Epidermal melanocyte (primary cell): ENCODE measurements around the gene SCN1A.
"Not testable (repeated sequence)": the region's sequence is repeated elsewhere in the genome, so short reads cannot be mapped to it uniquely, and the experiment has no call there.

ENCODE experiments used
- DNase-seq: peaks from one replicate; pipeline ENCODE4 v3.0.0; 2011; ENCODE audit warnings: low spot score; ENCODE audit not compliant: insufficient read length

SCN1A gene

DNA sequence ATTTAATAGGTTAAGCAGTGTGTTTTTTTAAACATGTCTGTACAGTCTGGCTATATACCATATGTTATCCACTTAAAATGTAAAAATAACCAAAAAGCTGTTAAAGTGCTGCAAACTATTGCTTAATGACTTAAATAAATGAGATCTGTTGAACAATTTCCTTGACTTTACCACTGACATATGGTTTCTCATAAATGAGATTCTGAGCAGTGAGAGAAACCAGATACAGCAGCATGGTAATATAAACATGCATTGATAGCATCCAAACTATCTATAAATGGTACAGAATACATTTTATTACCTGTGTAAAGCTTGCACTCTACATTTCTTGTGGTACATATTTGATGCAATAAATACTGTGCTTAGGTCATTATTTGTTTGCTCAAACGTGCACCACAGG, 138.0 kb downstream of the SCN1A start:
- DNase-seq = no peak

DNA sequence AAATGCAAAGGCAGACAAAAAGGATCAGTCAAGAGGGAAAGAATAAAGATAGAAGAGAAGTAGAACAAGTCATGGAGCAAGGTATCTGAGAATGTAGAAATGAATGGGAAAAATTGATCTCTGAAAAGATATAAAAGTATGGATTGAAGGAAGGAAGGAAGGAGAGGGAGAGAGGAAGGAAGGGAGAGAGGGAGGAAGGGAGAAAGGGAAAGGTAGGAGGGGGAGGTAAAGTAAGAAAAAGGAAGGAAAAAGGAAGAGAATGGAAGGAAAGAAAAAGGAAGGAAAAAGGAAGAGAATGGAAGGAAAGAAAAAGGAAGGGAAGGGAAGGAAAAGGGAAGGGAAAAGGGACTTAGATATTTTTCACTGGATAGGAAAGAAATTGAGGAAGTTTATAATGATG, 142.7 kb downstream of the SCN1A start:
- DNase-seq = no peak

DNA sequence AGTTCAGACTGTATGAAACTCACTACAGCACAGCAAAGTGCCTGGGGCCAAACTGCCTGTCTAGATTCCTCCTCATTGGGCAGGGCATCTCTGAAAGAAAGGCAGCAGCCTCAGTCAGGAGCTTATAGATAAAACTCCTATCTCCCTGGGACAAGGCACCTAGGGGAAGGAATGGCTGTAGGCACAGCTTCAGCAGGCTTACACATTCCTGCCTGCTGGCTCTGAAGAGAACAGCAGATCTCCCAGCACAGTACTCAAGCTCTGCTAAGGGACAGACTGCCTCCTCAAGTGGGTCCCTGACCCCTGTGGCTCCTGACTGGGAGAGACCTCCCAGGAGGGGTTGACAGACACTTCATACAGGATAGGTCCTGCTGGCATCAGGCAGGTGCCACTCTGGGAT, 155.7 kb downstream of the SCN1A start:
- DNase-seq = not testable (repeated sequence)

DNA sequence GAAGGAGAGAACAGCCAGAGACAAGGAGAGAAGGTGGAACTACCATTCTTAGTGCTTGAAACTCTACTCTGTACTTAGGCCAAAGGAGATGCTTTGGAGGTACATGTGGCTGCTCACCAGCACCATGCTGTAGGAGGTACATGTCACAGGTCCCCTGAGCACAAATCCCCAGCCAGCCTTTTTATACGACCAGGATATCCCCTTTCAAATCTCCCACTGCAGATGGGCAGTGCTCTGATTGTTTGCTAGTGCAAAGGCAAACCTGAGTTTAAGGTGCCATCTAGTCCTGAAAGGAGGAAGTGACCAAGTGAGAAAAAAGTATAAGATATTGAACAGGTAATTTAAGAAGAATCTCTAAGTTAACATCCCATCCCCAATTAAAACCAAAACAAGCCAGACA, 157.2 kb downstream of the SCN1A start:
- no peak for DNase-seq

DNA sequence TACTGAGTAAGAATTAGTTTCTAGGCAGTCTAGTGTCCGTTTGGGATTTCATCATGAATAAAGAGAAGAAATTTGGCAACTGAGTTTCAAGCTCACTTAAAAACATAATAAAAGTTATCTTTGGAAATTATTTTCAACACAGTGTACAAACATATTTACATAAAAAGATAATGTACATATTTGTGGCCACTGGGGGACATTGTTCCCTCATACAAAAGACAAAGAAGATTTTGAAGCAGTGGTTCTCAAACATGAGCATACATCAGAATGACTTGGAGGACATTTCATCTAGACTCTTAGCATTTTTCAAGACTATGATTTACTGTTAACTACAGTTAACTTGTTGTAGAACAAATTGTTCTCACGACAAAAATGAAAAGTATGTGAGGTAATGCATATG, 158.6 kb downstream of the SCN1A start:
- DNase-seq = no peak

DNA sequence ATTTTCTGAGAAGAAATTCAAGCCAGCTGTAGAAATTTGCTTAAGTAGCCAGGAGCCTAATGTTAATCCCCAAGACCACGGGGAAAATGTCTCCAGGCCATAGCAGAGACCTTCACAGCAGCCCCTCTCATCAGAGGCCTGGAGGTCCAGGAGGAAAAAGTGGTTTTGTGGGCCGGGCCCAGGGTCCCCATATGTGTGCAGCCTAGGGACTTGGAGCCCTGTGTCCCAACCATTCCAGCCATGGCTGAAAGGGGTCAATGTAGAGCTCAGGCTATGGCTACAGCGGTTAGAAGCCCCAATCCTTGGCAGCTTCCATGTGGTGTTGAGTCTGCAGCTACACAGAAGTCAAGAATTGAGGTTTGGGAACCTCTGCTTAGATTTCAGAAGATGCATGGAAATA, 160.1 kb downstream of the SCN1A start:
- DNase-seq = no peak

DNA sequence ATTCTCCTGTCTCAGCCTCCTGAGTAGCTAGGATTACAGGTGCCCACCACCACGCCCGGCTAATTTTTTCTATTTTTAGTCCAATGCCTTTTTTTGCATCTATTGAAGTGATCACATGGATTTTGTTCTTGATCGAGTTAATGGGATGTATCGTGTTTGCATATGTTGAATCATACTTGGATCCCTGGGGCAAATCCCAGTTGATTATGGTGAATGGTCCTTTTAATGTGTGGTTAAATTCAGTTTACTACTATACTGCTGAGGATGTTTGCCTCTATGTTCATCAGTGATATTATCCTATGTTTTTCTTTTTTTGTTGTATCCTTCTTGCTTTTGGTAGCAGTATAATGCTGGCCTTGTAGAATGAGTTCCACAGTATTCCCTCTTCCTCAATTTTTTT, 166.0 kb downstream of the SCN1A start:
- DNase-seq = no peak

DNA sequence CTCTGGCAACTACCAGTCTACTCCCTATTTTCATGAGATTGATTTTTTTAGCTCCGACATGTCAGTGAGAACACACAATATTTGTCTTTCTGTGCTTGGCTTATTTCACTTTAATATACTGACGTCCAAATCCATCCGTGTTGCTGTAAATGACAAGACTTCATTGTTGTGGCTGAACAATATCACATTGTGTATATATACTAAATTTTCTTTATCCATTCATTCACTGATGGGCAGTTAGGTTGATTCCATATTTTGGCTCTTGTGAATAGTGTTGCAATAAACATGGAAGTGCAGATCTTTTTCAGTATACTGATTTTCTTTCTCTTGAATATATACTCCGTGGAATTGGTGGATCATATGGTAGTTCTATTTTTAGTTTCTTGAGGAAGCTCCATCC, 168.4 kb downstream of the SCN1A start:
- no peak for DNase-seq

DNA sequence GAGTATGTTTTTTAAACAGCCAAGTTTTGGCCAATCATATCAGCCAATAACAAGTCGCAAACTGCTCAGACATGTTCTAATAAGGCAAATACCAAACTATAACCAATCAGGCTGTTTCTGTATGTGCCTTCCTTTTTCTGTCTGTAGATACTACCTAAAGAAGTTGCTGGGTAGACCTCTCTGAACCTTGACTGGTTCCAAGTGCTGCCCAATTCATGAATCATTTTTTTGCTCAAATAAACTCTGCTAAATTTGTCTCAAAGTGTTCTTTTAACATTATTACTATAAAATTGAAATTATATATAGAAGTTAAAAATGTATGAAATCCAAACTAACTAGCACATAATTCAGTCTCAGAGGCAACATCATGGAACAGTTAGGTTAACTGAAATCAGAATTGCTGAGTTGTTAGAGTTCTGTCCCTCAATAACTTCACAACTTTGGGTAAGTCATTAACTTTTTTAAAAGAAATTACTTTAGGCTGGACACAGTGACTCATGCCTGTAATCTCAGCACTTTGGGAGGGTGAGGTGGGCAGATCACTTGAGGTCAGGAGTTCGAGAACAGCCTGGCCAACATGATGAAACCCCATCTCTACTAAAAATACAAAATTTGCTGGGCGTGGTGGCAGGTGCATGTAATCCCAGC, 169.4 kb downstream of the SCN1A start:
- no peak for DNase-seq

DNA sequence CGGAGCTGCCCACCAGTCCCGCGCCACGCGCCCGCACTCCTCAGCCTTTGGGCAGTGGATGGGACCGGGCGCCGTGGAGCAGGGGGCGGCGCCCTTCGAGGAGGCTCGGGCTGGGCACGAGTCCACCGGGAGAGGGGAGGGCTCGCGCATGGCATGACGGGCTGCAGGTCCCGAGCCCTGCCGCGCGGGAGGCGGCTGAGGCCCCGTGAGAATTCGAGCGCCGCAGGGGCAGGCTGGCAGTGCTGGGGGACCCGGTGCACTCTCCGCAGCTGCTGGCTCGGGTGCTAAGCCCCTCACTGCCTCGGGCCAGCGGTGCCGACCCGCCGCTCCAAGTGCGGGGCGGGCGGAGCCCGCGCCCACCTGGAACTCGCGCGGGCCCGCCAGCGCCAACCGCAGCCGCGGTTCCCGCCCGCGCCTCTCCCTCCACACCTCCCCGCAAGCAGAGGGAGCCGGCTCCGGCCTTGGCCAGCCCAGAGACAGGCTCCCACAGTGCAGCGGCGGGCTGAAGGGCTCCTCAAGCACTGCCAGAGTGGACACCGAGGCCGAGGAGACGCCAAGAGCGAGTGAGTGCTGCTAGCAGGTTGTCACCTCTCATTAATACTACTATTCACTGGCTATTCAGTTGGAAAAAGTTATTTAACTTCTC, 170.7 kb downstream of the SCN1A start:
- DNase-seq = no peak

DNA sequence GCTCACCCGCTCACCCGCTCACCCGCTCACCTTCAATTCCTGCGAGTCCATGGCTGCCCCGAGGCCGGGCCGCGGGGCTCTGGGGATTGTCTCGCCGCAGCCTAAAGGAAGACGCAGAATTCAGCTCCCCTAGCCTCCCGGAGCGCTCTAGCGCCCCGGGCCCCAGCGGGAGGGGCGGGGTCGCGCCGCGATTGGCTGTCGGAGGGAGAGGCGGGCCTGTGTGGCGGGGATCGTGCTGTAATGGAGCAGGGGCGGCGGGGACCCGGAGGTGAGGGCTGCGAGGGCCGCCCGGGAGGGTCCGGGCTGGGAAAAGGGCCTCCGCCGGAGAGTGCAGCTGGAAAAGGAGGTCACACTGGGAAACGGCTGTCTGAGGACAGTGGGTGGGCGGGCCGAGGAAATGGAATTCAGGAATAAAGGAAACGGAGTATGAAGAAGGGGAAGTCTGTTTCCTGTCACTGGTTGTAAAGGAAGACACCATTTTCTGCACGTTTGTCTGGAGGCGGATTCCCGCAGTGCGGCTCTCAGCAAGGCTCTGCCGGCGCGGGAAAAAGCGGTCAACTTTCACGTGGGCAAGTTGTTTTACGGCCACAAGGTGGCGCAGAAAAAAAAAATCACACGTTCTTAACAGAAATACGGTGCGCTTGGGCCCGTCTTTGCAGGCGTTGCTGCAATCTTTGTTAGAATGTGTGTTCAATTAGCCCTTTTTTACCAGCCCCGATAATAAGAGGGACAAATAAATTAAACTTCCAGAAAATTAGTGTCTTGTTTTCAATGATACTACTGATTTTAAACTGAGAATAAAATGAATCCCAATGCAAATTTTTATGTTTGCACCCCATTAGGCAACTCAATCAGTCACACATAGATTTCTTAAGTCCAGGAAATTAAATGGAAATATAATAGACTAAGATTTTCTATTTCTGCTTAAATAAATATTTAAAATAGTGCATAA, 173.9 kb downstream of the SCN1A start, which contains the start of gene TTC21B:
Gene TTC21B (minus strand): TSS at position 122 of the 952 bp plus-strand sequence. CDS start 71 bp downstream, at position 51.
- peak; percentile 88 for DNase-seq

DNA sequence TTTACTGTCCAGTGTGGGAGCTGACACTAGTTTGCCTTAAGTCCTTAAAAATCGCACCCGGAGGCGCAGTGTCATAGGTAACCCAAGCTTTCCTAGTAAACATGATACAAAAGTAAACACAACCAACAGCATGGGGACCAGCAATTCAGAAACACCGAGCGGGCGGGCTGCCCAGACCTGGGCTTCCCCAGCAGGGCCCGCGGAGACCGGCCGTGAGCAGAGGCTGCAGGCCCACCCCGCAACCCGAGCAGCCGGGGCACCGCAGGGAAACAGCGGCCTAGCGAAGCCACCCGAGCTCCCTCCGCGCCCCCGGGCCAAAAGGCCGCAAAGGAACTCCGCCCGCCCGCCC, 174.5 kb downstream of the SCN1A start:
- DNase-seq = peak; percentile 29

DNA sequence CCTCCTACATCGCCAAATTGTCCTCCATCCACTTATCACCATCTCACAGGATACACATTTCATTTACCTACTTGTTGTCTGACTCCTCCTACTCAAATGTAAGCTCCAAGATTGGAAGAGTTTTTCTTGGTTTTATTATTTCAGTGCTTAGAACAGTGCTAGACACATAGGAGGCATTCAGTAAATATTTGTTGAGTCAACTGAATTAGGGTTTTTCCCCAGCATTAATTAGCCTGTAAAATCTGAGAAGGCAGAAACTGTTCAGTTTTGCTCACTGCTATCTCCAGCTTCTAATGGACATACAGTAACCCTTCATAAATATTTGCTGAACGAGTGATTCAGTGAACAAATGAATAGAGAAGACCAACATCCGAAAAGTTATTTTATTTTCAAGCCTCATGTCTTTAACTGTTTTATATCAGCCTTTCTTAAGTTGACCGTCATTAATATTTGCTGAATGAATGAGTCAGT, 175.0 kb downstream of the SCN1A start:
- DNase-seq = no peak

DNA sequence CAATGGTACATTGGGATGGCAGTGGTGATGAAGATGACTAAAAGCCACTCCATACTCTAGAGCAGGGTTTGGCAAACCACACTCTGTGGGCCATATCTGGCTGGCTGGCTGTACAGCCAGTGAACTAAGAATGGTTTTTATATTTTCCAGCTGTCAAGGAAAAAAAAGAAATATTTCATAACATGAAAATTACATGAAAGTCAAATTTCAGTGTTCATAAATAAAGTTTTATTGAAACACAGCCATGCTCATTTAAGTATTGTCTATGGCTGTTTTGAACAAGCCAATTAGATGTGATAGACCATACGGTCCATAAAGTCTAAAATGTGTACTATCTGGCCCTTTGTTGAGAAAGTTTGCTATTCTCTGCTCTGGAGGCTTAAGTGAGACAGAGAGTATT, 175.7 kb downstream of the SCN1A start:
- DNase-seq = no peak

DNA sequence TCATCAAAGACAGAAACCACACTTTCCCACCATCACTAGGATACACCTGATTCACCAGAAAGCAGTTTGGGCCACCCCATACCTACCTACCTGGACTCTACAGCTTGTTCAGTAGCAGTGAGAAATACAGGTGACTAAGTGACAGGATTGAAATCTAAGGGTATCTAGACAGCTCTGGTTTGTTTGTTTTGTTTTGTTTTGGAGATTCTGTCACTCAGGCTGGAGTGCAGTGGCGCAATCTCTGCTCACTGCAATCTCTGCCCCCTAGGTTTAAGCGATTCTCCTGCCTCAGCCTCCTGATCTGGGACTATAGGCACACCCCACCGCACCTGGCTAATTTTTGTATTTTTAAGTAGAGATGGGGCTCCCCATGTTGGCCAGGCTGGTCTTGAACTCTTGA, 177.4 kb downstream of the SCN1A start:
- DNase-seq = no peak

DNA sequence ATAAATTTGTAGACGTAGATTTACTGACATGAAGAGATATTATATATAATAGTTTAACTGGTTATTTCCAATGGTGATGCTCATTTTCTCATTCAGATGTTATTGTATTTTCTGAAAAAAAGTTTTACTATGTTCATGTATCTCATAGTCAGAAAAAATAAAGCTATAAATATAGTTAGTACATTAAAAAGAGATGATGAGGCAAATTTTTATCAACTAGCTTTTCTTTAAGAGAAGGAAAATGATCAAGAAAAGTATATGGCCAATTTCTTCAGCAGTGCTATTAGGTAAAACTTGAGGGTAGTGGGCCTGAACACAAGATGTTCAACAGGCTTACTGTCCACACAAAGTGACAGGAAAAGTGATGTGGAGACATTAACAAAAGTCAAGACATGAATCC, 186.0 kb downstream of the SCN1A start:
- no peak for DNase-seq

DNA sequence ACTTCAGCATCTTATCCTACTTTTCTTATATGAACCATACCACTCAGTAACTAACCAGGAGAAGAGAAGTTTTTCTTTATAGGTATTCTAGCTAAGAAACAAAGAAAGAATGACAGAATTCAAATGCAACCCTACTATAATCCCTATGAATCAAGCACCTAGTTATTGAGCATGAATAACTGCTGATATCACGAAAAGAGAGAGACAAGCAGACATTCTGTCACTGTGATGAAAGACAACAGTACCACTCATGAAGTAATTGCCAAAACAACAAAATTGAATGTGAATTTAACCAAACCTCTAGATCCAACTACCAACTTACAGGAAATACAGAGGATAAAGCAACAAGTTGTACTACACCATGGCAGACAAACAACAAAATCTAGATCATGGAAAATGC, 189.6 kb downstream of the SCN1A start:
- DNase-seq = no peak
